AG08396 (cell line): ENCODE results near the gene ORMDL3.

Source experiments
- DNase-seq: peaks from one replicate; pipeline ENCODE4 v3.0.0; 2012; ENCODE audit warnings: low spot score, mixed read lengths

The ORMDL3 gene

DNA sequence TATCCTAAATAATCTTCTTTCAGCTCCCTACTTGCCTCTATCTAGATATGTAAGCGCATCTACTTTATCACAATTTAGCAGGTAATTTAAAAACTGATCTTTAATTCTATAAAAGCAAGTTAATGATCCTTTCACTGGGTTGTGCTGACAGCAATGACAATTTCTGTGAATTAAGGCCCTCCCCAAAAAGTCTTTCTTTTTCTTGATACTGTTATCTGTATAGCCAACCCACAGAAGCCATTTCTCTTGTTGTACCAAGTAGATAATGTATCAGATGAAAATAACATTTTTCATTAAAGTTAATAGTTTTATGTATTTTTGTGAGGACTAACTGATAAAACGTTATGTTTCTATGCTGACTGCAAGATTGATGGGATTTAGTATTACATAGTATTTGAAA lies 55.6 kb downstream of the ORMDL3 start:
- no peak for DNase-seq
